Lower leg skin (tissue), 4 donors: ENCODE measurements around the gene NATD1. TPM values are rescaled to one million over a fixed set of nuclear protein-coding genes. Genes with fewer than 3 reads are reported as not detected.

Experiments
- DNase-seq, 2 donors: peaks; one replicate each; pipeline ENCODE4 v3.0.0-alpha.2; 2019; ENCODE audit warnings: low spot score in 2 of 2
- H3K4me3 ChIP-seq: fragments of 200-600 bp; sonication (generic); 2 replicates; pipeline ENCODE4 v1.5.1; 2017; ENCODE audit warnings: mild to moderate bottlenecking, low read depth; ENCODE audit not compliant: poor library complexity, severe bottlenecking
- CTCF ChIP-seq, 3 donors: fragments of 450-650 bp; IDR thresholded peaks; one replicate each; pipeline ENCODE4 v1.5.1; 2016; ENCODE audit warnings: antibody characterized with exemption in 3 of 3, mild to moderate bottlenecking in 3 of 3, moderate library complexity in 2 of 3
- POLR2A ChIP-seq, 2 donors: fragments of 450-650 bp; IDR thresholded peaks; one replicate each; pipeline ENCODE4 v1.6.1; 2016 to 2017; ENCODE audit warnings: antibody characterized with exemption in 2 of 2, mild to moderate bottlenecking in 1 of 2, moderate library complexity in 1 of 2
- WGBS, 2 donors: methylation state at CpG; one replicate each; pipeline ENCODE4 v1.1.5; 2018; 5-methylcytosine and 5-hydroxymethylcytosine counted together
- intact Hi-C: fragments of 100-400 bp; cut with DNase I; formaldehyde crosslinking; loops from one replicate; pipeline ENCODE4 v1.15.0; 2023; ENCODE audit warnings: low total_unique reads
- total RNA-seq, 4 donors: library from RNA; depleted of rRNA; stranded (reverse); fragments of >200 nt; gene quantifications; one replicate each; pipeline ENCODE4 v1.1.0, GENCODE V29; 2016

Gene NATD1
- total RNA-seq, 4 donors from 2014 or later: 12.3 to 18.8 (median 16.0) TPM

GRCh38 chr17:21252289-21252795 is 868 bp downstream of the NATD1 start:
- intact Hi-C loops: no loop called here
- peak overlapping the region; percentile 28 for H3K4me3 ChIP-seq
- WGBS, 2 donors: 10 to 14% methylated on average over 4 to 11 of the region's 12 CpGs
- DNase-seq: no peak
- TF ChIP-seq POLR2A (IDR thresholded peaks at IDR 0.05) (no peak), CTCF (IDR thresholded peaks at IDR 0.05) (no peak)

DNA sequence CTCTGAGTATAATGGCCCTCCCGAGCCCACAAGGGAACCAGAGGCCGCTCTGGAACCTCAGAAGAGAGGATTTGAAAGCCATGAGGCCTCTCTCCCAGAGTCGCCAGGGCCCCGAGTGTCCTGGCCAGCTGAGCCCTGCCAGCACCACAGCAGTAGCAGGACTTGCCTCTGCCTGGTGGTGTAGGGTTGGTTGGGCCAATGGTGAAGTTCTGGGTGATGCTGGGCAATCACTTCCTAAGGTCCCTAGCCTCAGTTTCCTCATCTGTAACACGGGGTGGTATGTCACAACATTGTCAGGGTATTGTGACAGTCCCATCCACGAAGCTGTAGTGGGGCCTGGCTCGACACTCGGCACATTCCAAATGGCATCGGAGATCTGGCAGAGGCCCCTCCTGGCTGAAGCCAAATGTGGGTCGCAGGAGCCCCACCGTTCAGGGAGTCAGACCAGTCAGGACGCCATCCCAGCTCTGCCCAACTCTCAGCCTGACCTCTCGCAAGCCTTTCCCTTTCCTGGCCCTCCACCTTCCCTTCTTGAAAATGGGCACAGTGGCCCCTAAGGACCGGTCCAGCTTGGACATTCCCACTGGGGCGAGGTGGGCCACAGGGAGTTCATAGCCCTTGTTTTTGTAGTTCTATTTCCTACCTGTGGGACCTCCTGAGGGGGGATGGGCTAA is 1.7 kb downstream of the NATD1 start:
- TF ChIP-seq CTCF (IDR thresholded peaks at IDR 0.05): no peak
- no peak for TF ChIP-seq POLR2A (IDR thresholded peaks at IDR 0.05)
- no peak overlapping the region for H3K4me3 ChIP-seq
- DNase-seq: no peak
- intact Hi-C loops: no loop called here
- 70 to 75% methylated on average over 15 of the region's 15 CpGs for WGBS, 2 donors

DNA sequence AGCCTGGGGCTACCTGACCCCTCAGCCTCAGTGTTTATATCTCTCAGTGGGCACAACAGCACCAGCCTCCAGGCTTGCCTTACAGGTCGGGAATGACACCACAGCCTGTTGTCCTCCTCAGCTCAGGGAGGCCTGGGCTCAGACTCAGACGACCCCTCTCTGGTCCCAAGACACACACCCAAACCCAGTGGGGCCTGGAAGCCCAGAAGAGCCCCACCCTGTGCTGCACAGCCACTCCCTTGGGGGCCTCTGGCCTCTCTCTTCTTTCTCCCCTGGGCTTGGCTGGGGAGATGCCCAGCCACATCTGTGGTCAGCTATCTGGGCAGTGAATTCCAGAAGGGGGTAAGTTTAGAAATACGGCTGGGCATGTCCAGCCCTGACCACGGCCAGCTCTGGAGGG is 2.4 kb downstream of the NATD1 start:
- no peak for DNase-seq
- WGBS, 2 donors: 32 to 73% methylated on average over 3 to 4 of the region's 4 CpGs
- TF ChIP-seq POLR2A (IDR thresholded peaks at IDR 0.05): no peak
- TF ChIP-seq CTCF (IDR thresholded peaks at IDR 0.05): no peak
- intact Hi-C loops: no loop called here
- H3K4me3 ChIP-seq: no peak overlapping the region

GRCh38 chr17:21249920-21250703 is 3.1 kb downstream of the NATD1 start:
- no peak overlapping the region for H3K4me3 ChIP-seq
- no peak for DNase-seq
- intact Hi-C loops: no loop called here
- TF ChIP-seq CTCF (IDR thresholded peaks at IDR 0.05): no peak
- TF ChIP-seq POLR2A (IDR thresholded peaks at IDR 0.05): no peak
- 63 to 64% methylated on average over 7 of the region's 7 CpGs for WGBS, 2 donors

GRCh38 chr17:21249086-21249795 is 4.0 kb downstream of the NATD1 start:
- WGBS, 2 donors: 72 to 75% methylated on average over 12 of the region's 12 CpGs

More at GRCh38 chr17:21249086-21249795, 4.0 kb downstream of the NATD1 start:
- TF ChIP-seq POLR2A (IDR thresholded peaks at IDR 0.05) (no peak), CTCF (IDR thresholded peaks at IDR 0.05) (no peak)
- DNase-seq: no peak
- no peak overlapping the region for H3K4me3 ChIP-seq
- intact Hi-C loops: no loop called here
